GM21447 (cell line): ENCODE measurements around the gene ZACN.
"Not testable (repeated sequence)": the region's sequence is repeated elsewhere in the genome, so short reads cannot be mapped to it uniquely, and the experiment has no call there.

Source experiments
- ATAC-seq: cut with Tn5 transposase; IDR thresholded peaks from one replicate; pipeline ENCODE4 v1.9.1; 2021; ENCODE audit not compliant: unreplicated experiment

The ZACN gene

DNA sequence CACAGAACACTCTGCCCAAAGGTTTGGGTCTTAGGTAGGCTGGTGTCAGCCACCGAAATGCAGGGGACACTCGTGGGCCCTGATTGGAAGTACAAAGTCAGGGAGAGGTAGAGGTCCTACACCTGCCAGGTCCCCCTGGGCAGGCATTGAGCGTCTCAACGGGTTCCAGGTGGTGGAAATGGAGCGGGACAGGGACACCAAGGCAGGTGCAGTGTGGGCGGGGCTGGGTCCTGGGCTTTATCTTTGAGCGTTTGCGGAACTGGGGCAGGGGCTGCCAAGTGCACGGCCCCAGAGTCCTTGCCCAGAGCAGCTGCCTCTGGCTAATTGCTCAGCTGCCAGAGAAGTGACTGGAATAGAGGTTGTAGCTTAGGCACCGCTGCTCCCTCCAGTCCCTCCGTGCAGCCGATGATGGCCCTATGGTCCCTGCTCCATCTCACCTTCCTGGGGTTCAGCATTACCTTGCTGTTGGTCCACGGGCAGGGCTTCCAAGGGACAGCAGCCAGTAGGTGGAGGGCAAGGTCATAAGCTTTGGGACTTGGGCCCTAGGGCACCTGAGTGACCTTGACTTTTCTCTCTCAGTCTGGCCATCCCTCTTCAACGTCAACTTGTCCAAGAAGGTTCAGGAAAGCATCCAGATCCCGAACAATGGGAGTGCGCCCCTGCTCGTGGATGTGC is at the start of gene ZACN:
Gene ZACN (plus strand): TSS at position 323 of the 675 bp plus-strand sequence. CDS start 83 bp downstream, at position 406.
- no peak for ATAC-seq

GRCh38 chr17:76032073-76032779 is 46.8 kb upstream of the ZACN start:
- no peak for ATAC-seq

GRCh38 chr17:76032780-76033108 is 46.2 kb upstream of the ZACN start:
- ATAC-seq: no peak

DNA sequence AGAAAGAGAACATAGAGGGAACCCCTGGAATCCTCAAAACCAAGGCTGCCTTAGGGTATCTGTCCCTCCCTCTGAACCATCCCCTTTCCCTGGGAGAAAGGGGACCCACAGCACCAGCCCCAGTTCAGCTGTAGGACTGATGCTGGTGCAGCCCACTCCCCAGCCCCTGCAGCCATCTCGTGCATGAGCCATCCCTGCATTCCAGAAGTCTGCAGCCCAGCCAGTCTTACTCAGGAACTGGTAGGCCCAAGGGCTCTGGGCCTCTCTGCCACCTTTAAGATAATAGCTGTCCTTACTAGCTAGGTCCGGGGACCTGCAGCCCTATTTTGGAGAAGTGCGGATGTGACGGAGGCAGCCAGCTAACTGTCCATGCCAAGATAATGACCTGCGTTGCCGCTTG is 45.8 kb upstream of the ZACN start:
- ATAC-seq: no peak

GRCh38 chr17:76034428-76035350 is 44.3 kb upstream of the ZACN start:
- ATAC-seq: no peak

- ATAC-seq: no peak
Measured at GRCh38 chr17:76036497-76037261, 42.3 kb upstream of the ZACN start.

- no peak for ATAC-seq
Measured at GRCh38 chr17:76038050-76038449, 40.9 kb upstream of the ZACN start.

- ATAC-seq: no peak
Measured at GRCh38 chr17:76039121-76039520, 39.9 kb upstream of the ZACN start.

DNA sequence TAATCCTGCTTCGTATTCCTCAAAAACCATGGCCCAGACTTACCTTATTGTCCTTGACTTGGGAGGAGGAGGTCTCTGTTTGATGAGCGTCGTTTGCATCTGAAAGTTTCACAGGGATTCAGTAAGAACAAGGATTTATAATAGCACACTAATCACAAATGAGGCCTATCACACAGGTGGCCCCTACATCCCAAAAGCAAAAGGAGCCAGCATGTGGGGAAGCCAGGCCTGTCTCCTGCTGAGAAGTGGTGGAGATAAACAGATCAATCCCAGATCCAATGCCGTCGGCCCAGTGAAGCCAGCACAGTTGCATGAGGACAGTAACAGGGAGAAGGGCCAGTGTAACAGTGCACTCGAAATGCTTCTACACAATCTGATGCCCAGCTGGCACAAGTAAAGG is 38.6 kb upstream of the ZACN start:
- ATAC-seq: no peak

- not testable (repeated sequence) for ATAC-seq
Measured at GRCh38 chr17:76042868-76043267, 36.1 kb upstream of the ZACN start.

- ATAC-seq: not testable (repeated sequence)
Measured at GRCh38 chr17:76044475-76045007, 34.4 kb upstream of the ZACN start.

DNA sequence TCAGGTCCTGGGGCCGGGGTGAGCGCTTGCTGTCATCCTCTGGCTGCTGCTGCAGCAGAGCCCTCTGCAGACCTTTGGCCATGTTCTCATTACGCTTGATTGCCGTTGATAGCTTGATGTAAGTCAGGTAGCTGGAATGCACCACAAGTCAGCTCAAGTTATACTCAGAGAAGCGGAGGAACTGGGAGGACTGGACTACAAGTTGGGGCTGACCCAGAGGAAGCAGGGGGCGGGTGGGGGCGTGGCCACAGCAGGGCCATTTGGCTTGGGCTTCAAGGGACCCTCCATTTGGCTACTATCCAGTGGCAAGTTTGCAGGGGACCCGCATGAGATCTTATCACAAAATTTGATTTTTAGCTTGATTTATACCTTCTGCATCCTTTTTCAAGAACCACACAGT is 32.9 kb upstream of the ZACN start:
- ATAC-seq: no peak

DNA sequence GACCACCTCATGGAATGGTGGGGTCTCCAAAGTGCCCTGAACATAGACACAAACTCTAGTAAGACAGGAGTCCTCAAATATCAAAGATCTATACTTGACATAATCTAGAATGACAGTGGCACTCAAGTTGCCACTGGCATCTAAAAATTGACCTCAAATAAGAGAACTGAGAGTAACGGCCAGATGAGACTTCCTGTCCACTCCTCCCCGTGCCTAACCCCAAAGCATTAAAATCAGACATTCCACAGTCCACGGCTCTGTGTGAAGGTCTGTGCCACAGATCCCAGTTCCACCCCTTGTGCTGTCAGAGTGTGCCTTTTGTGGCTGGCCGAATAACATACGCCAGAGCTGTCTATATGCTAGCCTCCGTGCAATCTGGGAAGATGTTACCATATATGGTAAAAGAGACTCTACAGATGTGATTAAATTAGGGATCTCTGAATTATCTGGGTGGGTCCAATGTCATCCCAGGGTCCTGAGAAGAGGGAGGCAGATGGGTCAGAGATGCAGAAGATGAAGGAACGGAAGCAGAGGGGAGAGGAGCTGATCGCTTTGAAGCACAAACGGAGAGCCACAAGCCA is 30.9 kb upstream of the ZACN start:
- ATAC-seq: no peak

DNA sequence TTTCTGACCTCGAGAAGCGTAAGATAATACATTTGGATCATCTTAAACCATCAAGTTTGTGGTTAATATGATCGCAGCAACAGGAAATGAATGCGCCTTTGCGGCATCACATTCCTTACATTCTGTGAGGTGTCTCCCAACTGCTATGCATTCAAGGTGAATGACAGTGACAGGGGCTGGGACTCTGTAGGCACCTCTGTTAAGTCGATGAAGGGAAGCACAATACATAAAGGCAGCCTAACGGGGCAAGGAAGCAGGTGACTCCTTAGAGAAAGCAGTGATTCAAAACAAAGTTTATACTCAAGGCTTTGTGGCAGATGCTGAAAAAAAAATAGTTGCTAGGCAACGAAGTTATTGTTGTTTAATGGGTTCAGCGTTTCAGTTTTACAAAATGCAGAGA is 30.3 kb upstream of the ZACN start:
- ATAC-seq: no peak

- ATAC-seq: no peak
Measured at GRCh38 chr17:76049239-76049638, 29.7 kb upstream of the ZACN start.

DNA sequence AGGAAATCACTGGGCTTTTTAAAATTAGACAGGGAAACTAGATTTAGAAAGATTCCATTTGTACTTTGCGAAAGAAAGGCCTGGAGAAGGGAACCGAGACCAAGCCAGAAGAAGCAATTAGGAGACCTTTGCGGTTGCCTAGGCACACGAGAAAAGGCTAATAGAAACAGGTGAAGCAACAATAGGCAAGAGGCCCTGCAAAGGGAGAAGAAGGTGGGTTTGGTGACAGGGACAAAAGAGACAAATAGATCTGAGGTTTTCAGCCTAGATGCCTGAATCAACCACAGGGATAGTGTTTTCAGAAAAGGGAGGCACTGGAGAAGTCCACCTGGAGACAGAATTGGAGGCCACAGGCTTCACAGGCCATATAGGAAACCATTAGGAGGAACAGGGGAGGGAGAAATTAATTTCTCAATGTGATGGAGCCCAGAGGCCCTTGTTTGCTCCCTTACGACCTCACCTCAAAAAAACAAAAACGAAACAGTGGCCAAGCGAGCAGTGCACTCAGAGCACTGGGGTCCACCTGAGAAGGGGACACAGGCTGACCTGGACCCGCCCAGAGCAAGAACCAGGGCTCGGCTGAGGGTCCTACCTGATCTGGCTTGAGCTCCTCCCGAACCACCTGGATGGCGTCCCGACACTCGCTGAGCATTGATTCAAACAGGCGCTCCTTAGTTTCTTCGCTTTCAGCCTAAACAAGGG is 29.0 kb upstream of the ZACN start:
- ATAC-seq: no peak

DNA sequence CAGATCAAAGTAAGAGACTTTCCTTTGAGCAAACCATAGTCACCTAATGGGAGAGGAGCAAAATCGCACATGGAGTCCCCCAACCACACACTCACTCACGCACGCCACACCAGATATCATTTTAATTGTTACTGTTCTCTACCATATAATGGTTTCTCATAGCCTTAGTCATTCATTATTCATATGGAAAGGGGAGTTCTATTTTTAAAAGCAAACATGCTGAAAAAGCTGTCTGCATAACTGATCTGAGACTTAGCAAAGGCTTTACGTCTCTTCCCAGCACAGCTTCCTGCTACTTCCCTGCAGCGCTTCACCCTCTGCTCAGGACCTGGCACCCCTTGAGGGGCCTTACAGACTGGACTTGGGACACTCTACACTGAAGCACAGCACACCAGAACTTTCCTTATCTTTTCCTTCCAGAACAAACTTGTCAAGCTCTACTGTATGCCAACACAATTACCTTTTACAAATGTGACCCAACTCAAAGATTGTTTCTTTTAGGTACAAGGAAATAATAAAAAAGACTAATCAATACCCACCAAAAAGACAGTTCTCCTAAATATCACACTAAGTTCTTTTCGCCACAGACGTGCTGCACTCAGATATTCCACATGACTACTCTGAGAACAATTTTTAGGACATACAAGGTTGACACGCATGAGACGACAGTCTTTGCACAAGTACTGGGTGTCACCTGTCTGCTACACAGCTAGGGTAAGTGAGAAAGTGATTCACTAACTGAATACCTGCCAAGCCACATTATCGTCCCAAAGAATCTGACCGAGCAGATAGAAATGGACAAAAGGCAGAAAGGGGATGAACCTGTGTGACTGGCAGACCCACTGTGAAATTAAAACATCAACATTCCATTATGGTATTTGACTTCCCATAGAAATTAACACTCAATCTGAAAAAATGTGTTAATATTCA is 28.2 kb upstream of the ZACN start:
- ATAC-seq: no peak

- no peak for ATAC-seq
Measured at GRCh38 chr17:76051561-76051960, 27.4 kb upstream of the ZACN start.
